Retinal pigment epithelial cell (primary cell): ENCODE measurements around the gene RHPN2.

ENCODE experiments used
- DNase-seq: peaks from one replicate; pipeline ENCODE4 v3.0.0-alpha.2; 2010; ENCODE audit warnings: low read depth
- H3K4me3 ChIP-seq: 2 replicates; pipeline ENCODE4 v1.5.1; 2011; ENCODE audit warnings: mild to moderate bottlenecking, low read length, control low read depth, moderate library complexity
- CTCF ChIP-seq: conservative IDR thresholded peaks from 2 replicates; pipeline ENCODE4 v1.5.1; 2011; ENCODE audit warnings: low read depth, low read length, control low read depth, inconsistent platforms

The RHPN2 gene

DNA sequence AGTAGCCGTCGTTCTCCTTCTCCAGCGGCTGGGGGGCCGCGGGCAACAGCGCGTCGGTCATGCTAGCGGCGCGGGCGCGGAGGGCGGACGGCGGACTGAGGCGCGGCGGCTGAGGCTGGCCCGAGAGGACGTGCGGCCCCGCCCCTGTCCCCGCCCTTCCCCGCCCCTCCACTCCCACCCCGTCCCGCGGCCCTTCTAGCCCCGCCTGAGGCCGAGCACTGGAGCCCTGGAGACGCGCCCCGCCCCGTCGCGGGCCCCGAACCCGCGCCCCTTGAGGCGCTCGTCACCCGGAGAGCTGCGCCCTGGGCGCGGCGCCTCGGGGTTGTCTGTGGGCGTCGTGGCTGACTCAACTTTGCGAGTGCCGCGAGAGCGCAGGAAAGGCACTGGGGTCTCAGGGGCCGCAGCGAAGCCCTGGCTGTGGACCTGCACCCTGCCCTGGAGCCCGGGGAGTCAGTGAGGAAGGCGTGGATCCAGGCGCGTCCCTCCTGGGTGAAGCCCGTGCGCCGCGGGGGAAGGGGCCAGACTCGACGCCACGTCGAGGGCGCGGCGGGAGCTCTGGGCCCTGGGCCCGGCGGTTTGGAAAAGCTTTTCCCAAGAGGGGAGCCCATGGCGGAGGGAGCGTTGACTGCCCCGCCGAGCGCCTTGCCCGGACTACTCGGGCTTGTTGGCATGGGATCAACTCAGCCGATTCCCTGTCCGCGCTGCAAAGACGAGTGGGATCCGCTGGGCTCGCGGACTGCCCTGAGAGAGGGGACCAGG is at the start of gene RHPN2:
TSS of gene RHPN2 (minus strand) at position 97 of the 759 bp plus-strand sequence. CDS start at position 61, 36 bp downstream.
- DNase-seq: no peak
- no peak for TF ChIP-seq CTCF
- H3K4me3 ChIP-seq: peak within 1 kb of the TSS; percentile 70

- no peak for DNase-seq
- no peak for TF ChIP-seq CTCF
- no peak overlapping the region for H3K4me3 ChIP-seq
Observed at GRCh38 chr19:33114312-33114711, 49.6 kb upstream of the RHPN2 start.

GRCh38 chr19:33111587-33111986 is 46.9 kb upstream of the RHPN2 start:
- no peak for TF ChIP-seq CTCF
- H3K4me3 ChIP-seq: no peak overlapping the region

GRCh38 chr19:33110137-33110910 is 45.6 kb upstream of the RHPN2 start:
- no peak for TF ChIP-seq CTCF
- DNase-seq: no peak
- no peak overlapping the region for H3K4me3 ChIP-seq

More at GRCh38 chr19:33111587-33111986, 46.9 kb upstream of the RHPN2 start:
- no peak for DNase-seq

- no peak overlapping the region for H3K4me3 ChIP-seq
- DNase-seq: no peak
- TF ChIP-seq CTCF: no peak
Observed at GRCh38 chr19:33108161-33108560, 43.5 kb upstream of the RHPN2 start.

DNA sequence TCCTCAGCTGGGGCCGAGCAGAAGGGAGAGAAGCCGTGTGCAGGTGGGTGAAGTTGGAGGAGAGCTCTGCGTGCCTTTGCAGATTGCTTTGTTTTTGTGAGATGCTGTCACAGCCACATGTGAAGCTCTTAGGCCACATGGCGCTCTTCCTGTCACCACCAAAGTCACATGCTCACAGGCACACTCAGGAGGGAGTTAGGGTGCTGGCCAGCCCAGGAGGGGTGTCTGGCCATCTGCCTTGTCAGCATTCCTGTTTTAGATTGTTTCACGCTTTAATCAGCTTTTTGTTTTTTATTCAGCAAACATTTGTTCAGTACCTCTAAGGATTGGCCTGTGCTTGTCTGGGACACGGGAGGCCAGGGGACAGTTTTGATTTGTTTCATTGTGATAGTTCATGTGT is 38.2 kb upstream of the RHPN2 start:
- no peak overlapping the region for H3K4me3 ChIP-seq
- no peak for TF ChIP-seq CTCF
- DNase-seq: no peak
